ACC112 (cell line): ENCODE data around the gene PIGZ.

Source experiments
- H2AFZ ChIP-seq: fragments of 200-600 bp; sonication (generic); one replicate; pipeline ENCODE4 v1.6.0; 2017; ENCODE audit warnings: antibody characterized with exemption, low read length; ENCODE audit not compliant: unreplicated experiment
- H3K27ac ChIP-seq: fragments of 200-600 bp; sonication (generic); 2 replicates; pipeline ENCODE4 v1.5.1; 2014; ENCODE audit warnings: low read depth, mild to moderate bottlenecking, antibody characterized with exemption, low read length, moderate library complexity
- H3K27me3 ChIP-seq: fragments of 200-600 bp; sonication (generic); 2 replicates; pipeline ENCODE4 v1.6.1; 2014; ENCODE audit warnings: mild to moderate bottlenecking, antibody characterized with exemption, low read length, moderate library complexity, mixed read lengths; ENCODE audit not compliant: insufficient read depth
- H3K36me3 ChIP-seq: fragments of 200-600 bp; sonication (generic); 2 replicates; pipeline ENCODE4 v1.6.1; 2016; ENCODE audit warnings: mild to moderate bottlenecking, antibody characterized with exemption, low read length, moderate library complexity, mixed read lengths; ENCODE audit not compliant: insufficient read depth
- H3K4me1 ChIP-seq: fragments of 200-600 bp; sonication (generic); one replicate; pipeline ENCODE4 v1.6.1; 2016; ENCODE audit warnings: low read length, mixed read lengths; ENCODE audit not compliant: insufficient read depth, unreplicated experiment, control insufficient read depth
- H3K4me3 ChIP-seq: fragments of 200-600 bp; sonication (generic); 2 replicates; pipeline ENCODE4 v1.5.1; 2014; ENCODE audit warnings: mild to moderate bottlenecking, low read depth, low read length
- H3K79me2 ChIP-seq: fragments of 200-600 bp; sonication (generic); one replicate; pipeline ENCODE4 v1.6.0; 2016; ENCODE audit warnings: low read length; ENCODE audit not compliant: control insufficient read depth, unreplicated experiment, insufficient read depth

The PIGZ gene

GRCh38 chr3:196974661-196975060, 6.0 kb upstream of the PIGZ start:
- no peak overlapping the region for H3K4me3 ChIP-seq
- H3K79me2 ChIP-seq: no peaks in the 10 kb centered on the region
- H3K27ac ChIP-seq: no peak overlapping the region
- no peak overlapping the region for H2AFZ ChIP-seq
- H3K36me3 ChIP-seq: no peaks in the 10 kb centered on the region
- H3K27me3 ChIP-seq: no peaks in the 10 kb centered on the region
- H3K4me1 ChIP-seq: peaks cover 9% of the 10 kb centered on the region

DNA sequence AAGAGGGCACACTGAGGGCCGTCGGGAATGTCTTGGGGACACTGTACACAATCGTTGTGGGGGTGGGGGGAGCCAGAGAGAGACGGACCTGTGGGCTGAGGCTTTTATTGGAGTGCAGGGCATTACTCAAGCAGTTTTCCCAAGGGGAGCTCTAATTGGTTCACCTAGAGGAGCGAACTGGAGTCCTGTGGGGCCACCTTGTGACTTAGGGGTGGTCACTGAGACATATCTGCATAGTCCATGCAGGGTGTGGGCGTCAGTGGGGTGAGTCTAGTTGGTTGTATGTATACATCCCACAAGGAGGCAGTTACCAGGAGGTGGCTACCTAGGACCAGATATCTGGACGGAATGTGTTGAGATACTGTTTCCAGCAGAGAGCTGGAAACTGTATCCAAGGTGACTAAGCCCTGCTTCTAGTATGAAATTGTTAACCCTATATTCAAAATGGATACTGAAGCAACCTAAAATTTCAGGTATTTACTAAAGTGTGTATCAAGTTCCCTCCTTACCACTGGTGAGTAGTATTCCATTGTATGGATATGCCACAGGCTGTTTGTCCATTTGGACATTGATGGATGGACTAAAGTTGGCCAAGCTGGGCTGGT, 2.6 kb upstream of the PIGZ start:
- Histone ChIP-seq H3K27ac (no peak overlapping the region), H2AFZ (no peak overlapping the region), H3K4me1 (peaks cover 4% of the 10 kb centered on the region), H3K36me3 (no peaks in the 10 kb centered on the region), H3K79me2 (no peaks in the 10 kb centered on the region), H3K4me3 (no peak overlapping the region), H3K27me3 (no peaks in the 10 kb centered on the region)

- Histone ChIP-seq H3K4me1 (peaks cover 4% of the 10 kb centered on the region), H3K27me3 (no peaks in the 10 kb centered on the region), H3K27ac (no peak overlapping the region), H2AFZ (no peak overlapping the region), H3K79me2 (no peaks in the 10 kb centered on the region), H3K4me3 (peak overlapping the region; percentile 99; the same call in 1 of the 2 replicates), H3K36me3 (no peaks in the 10 kb centered on the region)
Observed at GRCh38 chr3:196970547-196971093, 2.0 kb upstream of the PIGZ start.

- Histone ChIP-seq H3K4me1 (peaks cover 4% of the 10 kb centered on the region), H3K4me3 (peak overlapping the region; percentile 99), H3K79me2 (no peaks in the 10 kb centered on the region), H3K27ac (no peak overlapping the region), H3K27me3 (no peaks in the 10 kb centered on the region), H3K36me3 (no peaks in the 10 kb centered on the region), H2AFZ (peak overlapping the region; percentile 99)
Observed at GRCh38 chr3:196969660-196970546, 1.3 kb upstream of the PIGZ start.

DNA sequence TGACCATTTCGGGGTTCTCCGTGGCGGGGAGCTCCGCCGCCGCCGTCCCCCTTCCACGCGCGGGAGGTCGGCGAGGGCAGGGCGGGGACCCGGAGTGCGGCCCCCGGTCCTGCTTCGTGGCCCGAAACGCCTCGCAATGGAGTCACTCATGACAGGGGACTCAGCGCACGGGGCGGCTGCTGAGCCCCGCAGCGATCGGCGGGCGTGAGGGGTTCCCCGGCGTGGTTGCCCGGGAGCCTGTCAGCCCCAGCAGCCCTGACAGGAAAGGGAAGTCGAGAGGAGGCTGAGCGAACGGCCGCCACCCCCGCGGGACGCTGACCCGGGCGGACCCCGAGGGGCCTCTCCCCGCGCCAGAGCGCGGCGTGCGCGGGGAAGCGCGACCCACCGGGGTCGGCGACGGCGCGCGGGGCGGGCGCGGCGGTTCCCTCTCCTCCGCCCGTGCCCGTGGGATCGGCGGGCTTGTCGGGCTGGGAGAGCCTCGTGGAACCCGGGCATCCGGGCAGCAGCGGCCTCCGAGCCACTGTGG, 564 bp upstream of the PIGZ start:
- H3K36me3 ChIP-seq: no peaks in the 10 kb centered on the region
- peak overlapping the region; percentile 99 for H2AFZ ChIP-seq
- H3K27me3 ChIP-seq: no peaks in the 10 kb centered on the region
- H3K4me1 ChIP-seq: peaks cover 4% of the 10 kb centered on the region
- peak overlapping the region; percentile 99 for H3K4me3 ChIP-seq
- no peaks in the 10 kb centered on the region for H3K79me2 ChIP-seq
- no peak overlapping the region for H3K27ac ChIP-seq

DNA sequence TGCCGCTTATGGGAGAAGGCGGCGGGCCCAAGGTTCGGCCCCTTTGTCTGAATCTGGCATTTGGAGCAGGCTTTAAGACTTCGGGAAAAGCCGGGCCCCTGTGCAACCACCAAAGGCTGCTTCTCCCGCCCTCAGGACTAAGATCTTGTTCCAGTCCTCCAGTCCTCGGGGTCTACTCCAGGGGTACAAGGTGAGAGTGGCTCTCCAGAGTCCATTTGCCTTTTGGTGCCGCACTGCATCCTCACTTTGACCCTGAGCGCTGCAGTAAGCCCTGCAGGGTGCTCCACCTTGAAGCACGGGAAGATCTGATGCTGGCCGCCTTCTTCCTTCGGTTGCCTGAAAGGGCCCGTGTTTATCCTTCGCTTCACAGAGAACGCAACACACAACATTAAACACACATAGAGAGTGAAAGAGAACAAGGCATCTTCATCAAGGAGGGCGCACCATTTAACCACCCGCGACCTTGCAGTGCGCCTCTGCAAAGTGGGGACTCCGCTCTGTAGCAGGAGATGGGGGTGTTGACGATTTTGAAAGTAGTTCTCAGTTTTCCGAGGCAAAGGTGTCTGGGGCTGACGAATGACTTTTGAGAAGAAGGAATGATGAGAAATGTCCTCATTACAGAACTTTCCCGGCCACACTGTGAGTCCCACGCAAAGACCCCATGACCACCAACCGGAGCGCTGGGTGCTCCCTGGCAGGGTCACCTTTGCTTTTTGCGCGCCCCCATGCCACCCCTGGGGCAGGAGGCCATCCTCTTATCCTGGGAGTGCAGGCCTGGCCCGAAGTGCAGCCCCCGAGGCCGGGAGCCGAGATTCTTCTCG, 1.0 kb downstream of the PIGZ start:
- peak overlapping the region; percentile 99 for H2AFZ ChIP-seq
- H3K27me3 ChIP-seq: no peaks in the 10 kb centered on the region

GRCh38 chr3:196966526-196967401, 1.9 kb downstream of the PIGZ start:
- peaks cover 4% of the 10 kb centered on the region for H3K4me1 ChIP-seq
- H3K27ac ChIP-seq: no peak overlapping the region
- no peak overlapping the region for H3K4me3 ChIP-seq
- no peaks in the 10 kb centered on the region for H3K27me3 ChIP-seq
- no peaks in the 10 kb centered on the region for H3K79me2 ChIP-seq
- no peaks in the 10 kb centered on the region for H3K36me3 ChIP-seq
- no peak overlapping the region for H2AFZ ChIP-seq

More for the DNA sequence above, 1.0 kb downstream of the PIGZ start:
- Histone ChIP-seq H3K4me3 (peak overlapping the region; percentile 99), H3K4me1 (peaks cover 4% of the 10 kb centered on the region), H3K36me3 (no peaks in the 10 kb centered on the region), H3K27ac (no peak overlapping the region), H3K79me2 (no peaks in the 10 kb centered on the region)

- peaks cover 4% of the 10 kb centered on the region for H3K4me1 ChIP-seq
- H3K36me3 ChIP-seq: no peaks in the 10 kb centered on the region
- no peak overlapping the region for H2AFZ ChIP-seq
- H3K27ac ChIP-seq: no peak overlapping the region
- no peak overlapping the region for H3K4me3 ChIP-seq
- H3K27me3 ChIP-seq: no peaks in the 10 kb centered on the region
- H3K79me2 ChIP-seq: no peaks in the 10 kb centered on the region
Observed at GRCh38 chr3:196965804-196966173, 2.8 kb downstream of the PIGZ start.

- H3K36me3 ChIP-seq: no peaks in the 10 kb centered on the region
- H3K4me3 ChIP-seq: no peak overlapping the region
- no peak overlapping the region for H2AFZ ChIP-seq
- no peak overlapping the region for H3K27ac ChIP-seq
- peaks cover 2% of the 10 kb centered on the region for H3K4me1 ChIP-seq
- no peaks in the 10 kb centered on the region for H3K79me2 ChIP-seq
- H3K27me3 ChIP-seq: no peaks in the 10 kb centered on the region
Observed at GRCh38 chr3:196965112-196965803, 3.4 kb downstream of the PIGZ start.
